Right lobe of liver (tissue), 6 donors: ENCODE results near the gene AUNIP. TPM values are rescaled to one million over a fixed set of nuclear protein-coding genes. Genes with fewer than 3 reads are reported as not detected.
A peak's percentile ranks its signal among the peaks of the same experiment; 100 is the strongest.

ENCODE experiments used
- ATAC-seq, 4 donors: fragments of 200-7000 bp; cut with Tn5 transposase; one replicate each; pipeline ENCODE4 v1.9.1; 2020; ENCODE audit warnings: mild to moderate bottlenecking in 4 of 4, moderate library complexity in 4 of 4
- DNase-seq, 3 donors: peaks; one replicate each; pipeline ENCODE4 v3.0.0-alpha.2; 2020
- H3K27ac ChIP-seq, 3 donors: fragments of 200-600 bp; one replicate each; pipeline ENCODE4 v1.8.0; 2022
- H3K27me3 ChIP-seq, 2 donors: fragments of 200-600 bp; one replicate each; pipeline ENCODE4 v1.8.0; 2022
- H3K36me3 ChIP-seq, 4 donors: fragments of 200-600 bp; sonication (generic) in 1 of 4; one replicate each; pipeline versions ENCODE4 v1.5.1 to v1.8.0; 2017 to 2022; ENCODE audit warnings: control low read depth in 1 of 4
- H3K4me1 ChIP-seq, 4 donors: fragments of 200-600 bp; sonication (generic) in 1 of 4; one replicate each; pipeline versions ENCODE4 v1.5.1 to v1.8.0; 2017 to 2022; ENCODE audit warnings: control low read depth in 1 of 4
- H3K4me3 ChIP-seq, 3 donors: fragments of 200-600 bp; one replicate each; pipeline ENCODE4 v1.8.0; 2022
- H3K9me3 ChIP-seq, 4 donors: fragments of 200-600 bp; sonication (generic) in 1 of 4; one replicate each; pipeline versions ENCODE4 v1.5.1 to v1.8.0; 2017 to 2022; ENCODE audit warnings: control low read depth in 1 of 4
- CTCF ChIP-seq, 4 donors: fragments of 200-600 bp in 3 of 4; fragments of 450-650 bp in 1 of 4; IDR thresholded peaks; one replicate each; pipeline versions ENCODE4 v1.5.1 to v1.8.0; 2016 to 2022; ENCODE audit warnings: antibody characterized with exemption in 4 of 4, mild to moderate bottlenecking in 2 of 4
- POLR2A ChIP-seq: fragments of 450-650 bp; IDR thresholded peaks from one replicate; pipeline ENCODE4 v1.6.1; 2017; ENCODE audit warnings: antibody characterized with exemption, mild to moderate bottlenecking
- WGBS: methylation state at CpG from one replicate; pipeline ENCODE4 v1.1.6; 2018; ENCODE audit warnings: low coverage, low lambda C conversion rate; ENCODE audit not compliant: insufficient coverage; ENCODE audit errors: missing lambda C conversion rate; 5-methylcytosine and 5-hydroxymethylcytosine counted together
- intact Hi-C, 2 donors: fragments of 100-400 bp; cut with DNase I; formaldehyde crosslinking; loops; one replicate each; pipeline versions ENCODE4 v1.11.2 to v1.14.1; 2022
- total RNA-seq, 6 experiments: library from RNA; depleted of rRNA in 2 of 6; stranded (reverse); fragments of >200 nt in 2 of 6; fragmentation: NEBNext Ultra II Directional in 3 of 6; extraction: Animal tissue kit (Norgen Biotek cat#: 25700) in 3 of 6; gene quantifications; one replicate each; pipeline versions ENCODE4 v1.1.0 to v1.2.4, GENCODE V29; 2016 to 2023
- donor health status: DM: no; HTN: yes; CAD: no.
- donor health status: DM: no; HTN: no; CAD: no.
- donor health status: DM: no; HTN: no; CAD: no.
- donor health status: DM: no; HTN: yes; CAD: no.
- donor health status: DM: no; HTN: yes; CAD: no.

Gene AUNIP
- total RNA-seq, 6 experiments from 2014 or later: 0.43 to 0.56 TPM; not detected in 4

- H3K9me3 ChIP-seq: no peaks in the 10 kb centered on the region
- intact Hi-C loops: loop anchor here in 1 of 2 donors (5.0 kb wide), 1 partner anchor 160 kb away; the partner anchor contains the start of gene PAFAH2
- peak; percentile 70 to 86 (median 80) for ATAC-seq
- H3K4me3 ChIP-seq: no peak overlapping the region
- peaks cover 0 to 16% (median 7%) of the 10 kb centered on the region in 4 donors for H3K36me3 ChIP-seq
- no peak overlapping the region for H3K27ac ChIP-seq
- H3K27me3 ChIP-seq: no peaks in the 10 kb centered on the region
- DNase-seq: no peak
- 67% methylated on average over 1 of the region's 1 CpG for WGBS
- TF ChIP-seq CTCF (IDR thresholded peaks at IDR 0.05) (peak; percentile 41 to 67 (median 58)), POLR2A (no peak)
- no peaks in the 10 kb centered on the region for H3K4me1 ChIP-seq
Observed at GRCh38 chr1:25837262-25837875, 21.9 kb downstream of the AUNIP start.

- no peak for ATAC-seq
- Histone ChIP-seq H3K4me1 (no peaks in the 10 kb centered on the region), H3K9me3 (no peaks in the 10 kb centered on the region), H3K27me3 (no peaks in the 10 kb centered on the region), H3K4me3 (no peak overlapping the region), H3K27ac (no peak overlapping the region), H3K36me3 (peaks cover 0 to 23% (median 10%) of the 10 kb centered on the region in 4 donors)
- 35% methylated on average over 3 of the region's 3 CpGs for WGBS
- intact Hi-C loops: loop anchor here in 1 of 2 donors (5.0 kb wide), 1 partner anchor 161 kb away; the partner anchor contains the start of gene PAFAH2
- TF ChIP-seq POLR2A (no peak), CTCF (IDR thresholded peaks at IDR 0.05) (no peak)
- DNase-seq: no peak
Observed at GRCh38 chr1:25836695-25837094, 22.6 kb downstream of the AUNIP start.

GRCh38 chr1:25834894-25835293 lies 24.4 kb downstream of the AUNIP start:
- intact Hi-C loops: loop anchor here in 1 of 2 donors (5.0 kb wide), 1 partner anchor 162 kb away; the partner anchor contains the start of gene PAFAH2
- TF ChIP-seq CTCF (IDR thresholded peaks at IDR 0.05): no peak
- TF ChIP-seq POLR2A: no peak
- WGBS: 63% methylated on average over 3 of the region's 3 CpGs
- peak in 1 of 4 donors; percentile 16 for ATAC-seq
- H3K27me3 ChIP-seq: no peaks in the 10 kb centered on the region
- peaks cover 2 to 41% (median 22%) of the 10 kb centered on the region in 4 donors for H3K36me3 ChIP-seq
- H3K9me3 ChIP-seq: no peaks in the 10 kb centered on the region
- DNase-seq: no peak
- no peak overlapping the region for H3K27ac ChIP-seq
- H3K4me1 ChIP-seq: no peaks in the 10 kb centered on the region
- no peak overlapping the region for H3K4me3 ChIP-seq

GRCh38 chr1:25833158-25833557 lies 26.1 kb downstream of the AUNIP start:
- intact Hi-C loops: no loop called here
- Histone ChIP-seq H3K36me3 (peaks cover 5 to 58% (median 32%) of the 10 kb centered on the region in 4 donors), H3K27me3 (no peaks in the 10 kb centered on the region), H3K4me3 (no peak overlapping the region), H3K4me1 (no peaks in the 10 kb centered on the region), H3K27ac (no peak overlapping the region), H3K9me3 (no peaks in the 10 kb centered on the region)
- 90% methylated on average over 5 of the region's 5 CpGs for WGBS
- TF ChIP-seq CTCF (IDR thresholded peaks at IDR 0.05): no peak
- TF ChIP-seq POLR2A: no peak
- DNase-seq: no peak
- no peak for ATAC-seq
